Liver (tissue), 9 donors: ENCODE data around the gene HSPA1B. TPM values are rescaled to one million over a fixed set of nuclear protein-coding genes. Genes with fewer than 3 reads are reported as not detected.
"Not testable (repeated sequence)": the region's sequence is repeated elsewhere in the genome, so short reads cannot be mapped to it uniquely, and the experiment has no call there.

ENCODE experiments used
- DNase-seq: peaks from one replicate; pipeline ENCODE4 v3.0.0-alpha.2; 2017; ENCODE audit warnings: low spot score
- H3K27ac ChIP-seq, 2 donors: one replicate each; pipeline ENCODE4 v1.7.0; 2013; ENCODE audit warnings: inconsistent platforms in 2 of 2, low read length in 2 of 2, control low read depth in 1 of 2, low read depth in 1 of 2, mild to moderate bottlenecking in 1 of 2
- H3K27me3 ChIP-seq, 4 donors: one replicate each; pipeline versions ENCODE4 v1.6.1 to v1.7.0; 2013; ENCODE audit warnings: low read length in 3 of 4, inconsistent platforms in 1 of 4, mild to moderate bottlenecking in 1 of 4, moderate library complexity in 1 of 4; ENCODE audit not compliant: control insufficient read depth in 4 of 4, insufficient read depth in 4 of 4
- H3K36me3 ChIP-seq, 4 donors: one replicate each; pipeline versions ENCODE4 v1.6.1 to v1.7.0; 2013; ENCODE audit warnings: low read length in 3 of 4, mild to moderate bottlenecking in 3 of 4, low read depth in 1 of 4, moderate library complexity in 1 of 4; ENCODE audit not compliant: control insufficient read depth in 4 of 4, insufficient read depth in 3 of 4
- H3K4me1 ChIP-seq, 4 donors: one replicate each; pipeline versions ENCODE4 v1.6.1 to v1.7.0; 2013; ENCODE audit warnings: low read length in 3 of 4, mild to moderate bottlenecking in 3 of 4, moderate library complexity in 1 of 4; ENCODE audit not compliant: control insufficient read depth in 4 of 4, insufficient read depth in 4 of 4
- H3K4me3 ChIP-seq, 3 donors: one replicate each; pipeline versions ENCODE4 v1.6.1 to v1.7.0; 2013; ENCODE audit warnings: low read length in 3 of 3, control low read depth in 1 of 3, low read depth in 1 of 3, mild to moderate bottlenecking in 1 of 3
- H3K9ac ChIP-seq, 2 donors: one replicate each; pipeline ENCODE4 v1.7.0; 2013; ENCODE audit warnings: low read length in 2 of 2, mild to moderate bottlenecking in 2 of 2, moderate library complexity in 2 of 2, control low read depth in 1 of 2, low read depth in 1 of 2
- H3K9me3 ChIP-seq, 4 donors: one replicate each; pipeline versions ENCODE4 v1.6.1 to v1.7.0; 2013; ENCODE audit warnings: low read length in 3 of 4; ENCODE audit not compliant: control insufficient read depth in 4 of 4
- ATF3 ChIP-seq: IDR thresholded peaks from 2 replicates; pipeline ENCODE4 v1.6.1; 2016; ENCODE audit warnings: antibody characterized with exemption
- EGR1 ChIP-seq, 2 donors: IDR thresholded peaks; 2 replicates each; pipeline ENCODE4 v1.6.1; 2016 to 2018; ENCODE audit warnings: antibody characterized with exemption in 2 of 2, low read depth in 2 of 2
- FOXA2 ChIP-seq: IDR thresholded peaks from 2 replicates; pipeline ENCODE4 v1.6.1; 2016; ENCODE audit warnings: antibody characterized with exemption
- GABPA ChIP-seq, 2 donors: IDR thresholded peaks in 1 of 2; conservative IDR thresholded peaks in 1 of 2; 2 replicates each; pipeline ENCODE4 v1.6.1; 2016; ENCODE audit warnings: antibody characterized with exemption in 2 of 2, mild to moderate bottlenecking in 1 of 2, moderate library complexity in 1 of 2
- HNF4A ChIP-seq, 2 donors: conservative IDR thresholded peaks; 2 replicates each; pipeline ENCODE4 v1.6.1; 2016; ENCODE audit warnings: antibody characterized with exemption in 2 of 2, mild to moderate bottlenecking in 2 of 2
- HNF4G ChIP-seq: IDR thresholded peaks from 2 replicates; pipeline ENCODE4 v1.6.1; 2016; ENCODE audit warnings: antibody characterized with exemption
- JUND ChIP-seq, 2 donors: IDR thresholded peaks; 2 replicates each; pipeline ENCODE4 v1.6.1; 2016; ENCODE audit warnings: antibody characterized with exemption in 2 of 2
- MAX ChIP-seq: IDR thresholded peaks from 2 replicates; pipeline ENCODE4 v1.6.1; 2016; ENCODE audit warnings: antibody characterized with exemption
- NR2F2 ChIP-seq: IDR thresholded peaks from 2 replicates; pipeline ENCODE4 v1.6.1; 2016; ENCODE audit warnings: antibody characterized with exemption
- RAD21 ChIP-seq, 2 donors: IDR thresholded peaks; 2 replicates each; pipeline ENCODE4 v1.6.1; 2016; ENCODE audit warnings: antibody characterized with exemption in 2 of 2, mild to moderate bottlenecking in 2 of 2
- RXRA ChIP-seq, 2 donors: IDR thresholded peaks; 2 replicates each; pipeline ENCODE4 v1.6.1; 2017 to 2018; ENCODE audit warnings: antibody characterized with exemption in 2 of 2, mild to moderate bottlenecking in 1 of 2
- YY1 ChIP-seq: IDR thresholded peaks from 2 replicates; pipeline ENCODE4 v1.6.1; 2016; ENCODE audit warnings: antibody characterized with exemption, mild to moderate bottlenecking
- ZBTB33 ChIP-seq: IDR thresholded peaks from 2 replicates; pipeline ENCODE4 v1.6.1; 2016; ENCODE audit warnings: antibody characterized with exemption
- WGBS: extraction: QIAGEN DNeasy Blood & Tissue Kit; methylation state at CpG from one replicate; pipeline ENCODE4 v1.1.7; 2013; 5-methylcytosine and 5-hydroxymethylcytosine counted together
- polyA plus RNA-seq, 2 donors: library from polyadenylated mRNA; stranded (reverse) in 1 of 2; unstranded in 1 of 2; fragments of 200-250 nt in 1 of 2; fragments of >200 nt in 1 of 2; fragmentation: Nextera tagmentation in 1 of 2; extraction: Ambion mirVana in 1 of 2; gene quantifications; one replicate each; pipeline versions ENCODE4 v1.2.1 to v1.2.3, GENCODE V29; 2013 to 2015
- total RNA-seq, 2 donors: library from RNA; depleted of rRNA; stranded (reverse); fragments of >200 nt; gene quantifications; one replicate each; pipeline ENCODE4 v1.2.3, GENCODE V29; 2014
- TF ChIP-seq, protein P1 (sequence below): IDR thresholded peaks from 2 replicates; pipeline ENCODE4 v1.6.1; 2016; ENCODE audit warnings: antibody characterized with exemption, mild to moderate bottlenecking
- donor health status: healthy.
- donor health status: healthy.
- donor health status: healthy.
- donor health status: healthy.
- donor health status: healthy.

The HSPA1B gene
- total and polyA plus RNA-seq, 4 donors, result 9.5 to 165 (median 43.9) TPM

DNA sequence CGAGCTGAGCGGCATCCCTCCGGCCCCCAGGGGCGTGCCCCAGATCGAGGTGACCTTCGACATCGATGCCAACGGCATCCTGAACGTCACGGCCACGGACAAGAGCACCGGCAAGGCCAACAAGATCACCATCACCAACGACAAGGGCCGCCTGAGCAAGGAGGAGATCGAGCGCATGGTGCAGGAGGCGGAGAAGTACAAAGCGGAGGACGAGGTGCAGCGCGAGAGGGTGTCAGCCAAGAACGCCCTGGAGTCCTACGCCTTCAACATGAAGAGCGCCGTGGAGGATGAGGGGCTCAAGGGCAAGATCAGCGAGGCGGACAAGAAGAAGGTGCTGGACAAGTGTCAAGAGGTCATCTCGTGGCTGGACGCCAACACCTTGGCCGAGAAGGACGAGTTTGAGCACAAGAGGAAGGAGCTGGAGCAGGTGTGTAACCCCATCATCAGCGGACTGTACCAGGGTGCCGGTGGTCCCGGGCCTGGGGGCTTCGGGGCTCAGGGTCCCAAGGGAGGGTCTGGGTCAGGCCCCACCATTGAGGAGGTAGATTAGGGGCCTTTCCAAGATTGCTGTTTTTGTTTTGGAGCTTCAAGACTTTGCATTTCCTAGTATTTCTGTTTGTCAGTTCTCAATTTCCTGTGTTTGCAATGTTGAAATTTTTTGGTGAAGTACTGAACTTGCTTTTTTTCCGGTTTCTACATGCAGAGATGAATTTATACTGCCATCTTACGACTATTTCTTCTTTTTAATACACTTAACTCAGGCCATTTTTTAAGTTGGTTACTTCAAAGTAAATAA lies 10.2 kb upstream of the HSPA1B start:
- not testable (repeated sequence) for DNase-seq, H3K9me3 ChIP-seq, H3K36me3 ChIP-seq, H3K27me3 ChIP-seq
- Histone ChIP-seq H3K27ac (peak overlapping the region; percentile 76 to 86), H3K4me1 (peaks cover 13 to 29% (median 14%) of the 10 kb centered on the region in 4 donors), H3K4me3 (peak overlapping the region; percentile 27 to 69 (median 59)), H3K9ac (peak overlapping the region; percentile 34 to 89)
- TF ChIP-seq, protein P1, sequence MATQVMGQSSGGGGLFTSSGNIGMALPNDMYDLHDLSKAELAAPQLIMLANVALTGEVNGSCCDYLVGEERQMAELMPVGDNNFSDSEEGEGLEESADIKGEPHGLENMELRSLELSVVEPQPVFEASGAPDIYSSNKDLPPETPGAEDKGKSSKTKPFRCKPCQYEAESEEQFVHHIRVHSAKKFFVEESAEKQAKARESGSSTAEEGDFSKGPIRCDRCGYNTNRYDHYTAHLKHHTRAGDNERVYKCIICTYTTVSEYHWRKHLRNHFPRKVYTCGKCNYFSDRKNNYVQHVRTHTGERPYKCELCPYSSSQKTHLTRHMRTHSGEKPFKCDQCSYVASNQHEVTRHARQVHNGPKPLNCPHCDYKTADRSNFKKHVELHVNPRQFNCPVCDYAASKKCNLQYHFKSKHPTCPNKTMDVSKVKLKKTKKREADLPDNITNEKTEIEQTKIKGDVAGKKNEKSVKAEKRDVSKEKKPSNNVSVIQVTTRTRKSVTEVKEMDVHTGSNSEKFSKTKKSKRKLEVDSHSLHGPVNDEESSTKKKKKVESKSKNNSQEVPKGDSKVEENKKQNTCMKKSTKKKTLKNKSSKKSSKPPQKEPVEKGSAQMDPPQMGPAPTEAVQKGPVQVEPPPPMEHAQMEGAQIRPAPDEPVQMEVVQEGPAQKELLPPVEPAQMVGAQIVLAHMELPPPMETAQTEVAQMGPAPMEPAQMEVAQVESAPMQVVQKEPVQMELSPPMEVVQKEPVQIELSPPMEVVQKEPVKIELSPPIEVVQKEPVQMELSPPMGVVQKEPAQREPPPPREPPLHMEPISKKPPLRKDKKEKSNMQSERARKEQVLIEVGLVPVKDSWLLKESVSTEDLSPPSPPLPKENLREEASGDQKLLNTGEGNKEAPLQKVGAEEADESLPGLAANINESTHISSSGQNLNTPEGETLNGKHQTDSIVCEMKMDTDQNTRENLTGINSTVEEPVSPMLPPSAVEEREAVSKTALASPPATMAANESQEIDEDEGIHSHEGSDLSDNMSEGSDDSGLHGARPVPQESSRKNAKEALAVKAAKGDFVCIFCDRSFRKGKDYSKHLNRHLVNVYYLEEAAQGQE, result peak; percentile 27
- TF ChIP-seq YY1, result peak; percentile 49
- peak in 1 of 2 donors; percentile 8 for TF ChIP-seq JUND (IDR thresholded peaks at IDR 0.05)
- TF ChIP-seq RAD21 (IDR thresholded peaks at IDR 0.05), result peak; percentile 29 to 59
- WGBS, result 15% methylated on average over 15 of the region's 37 CpGs

DNA sequence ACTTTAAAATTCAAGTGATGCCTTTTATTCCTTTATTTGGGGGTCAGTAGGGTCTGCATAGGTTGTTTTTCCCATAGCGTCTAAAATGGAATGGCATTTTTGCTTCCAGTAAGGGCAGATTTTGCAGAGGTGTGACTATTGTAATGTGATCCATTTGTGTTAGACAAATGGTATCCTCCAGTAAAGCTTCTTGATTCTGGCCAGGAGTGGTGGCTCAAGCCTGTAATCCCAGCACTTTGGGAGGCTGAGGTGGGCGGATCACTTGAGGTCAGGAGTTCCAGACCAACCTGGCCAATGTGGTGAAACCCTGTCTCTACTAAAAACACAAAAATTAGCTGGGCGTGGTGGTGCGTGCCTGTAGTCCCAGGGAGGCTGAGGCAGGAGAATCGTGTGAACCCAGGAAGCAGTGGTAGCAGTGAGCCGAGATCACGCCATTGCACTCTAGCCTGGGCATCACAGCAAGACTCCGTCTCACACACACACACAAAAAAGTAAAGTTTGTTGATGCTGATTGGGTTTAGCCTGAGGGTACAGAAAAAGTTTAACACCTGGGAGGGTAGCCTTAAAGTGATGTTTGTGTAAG lies 9.5 kb upstream of the HSPA1B start:
- not testable (repeated sequence) for H3K27me3 ChIP-seq, H3K36me3 ChIP-seq, DNase-seq, H3K9me3 ChIP-seq
- H3K4me1 ChIP-seq, result peaks cover 13 to 29% (median 16%) of the 10 kb centered on the region in 4 donors
- WGBS, result 21% methylated on average over 8 of the region's 8 CpGs
- TF ChIP-seq RXRA (IDR thresholded peaks at IDR 0.05) (peak in 1 of 2 donors; percentile 36), JUND (IDR thresholded peaks at IDR 0.05) (peak in 1 of 2 donors; percentile 4)
- H3K27ac ChIP-seq, result peak overlapping the region; percentile 76 to 86
- peak overlapping the region; percentile 27 to 69 (median 59) for H3K4me3 ChIP-seq
- peak overlapping the region; percentile 34 to 89 for H3K9ac ChIP-seq

DNA sequence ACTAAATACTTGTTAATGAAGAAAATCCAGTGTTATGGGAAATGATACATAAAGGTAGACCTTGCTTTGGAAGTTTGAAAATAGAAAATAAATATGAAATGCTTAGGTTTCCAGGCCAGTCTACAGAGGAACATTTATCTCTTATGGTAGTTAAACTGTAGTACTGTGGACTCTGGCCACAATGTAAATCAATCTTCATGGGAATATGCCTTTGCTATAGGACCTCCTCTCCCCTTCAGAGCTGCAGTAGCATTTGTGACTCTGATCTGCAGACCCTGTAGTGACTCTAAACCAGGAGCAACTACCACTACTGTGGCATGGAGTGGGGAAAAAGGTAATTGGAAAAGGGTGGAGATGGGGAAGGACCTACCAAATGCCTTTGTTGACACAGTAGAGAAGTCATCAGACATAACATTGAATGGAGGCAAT lies 7.7 kb upstream of the HSPA1B start:
- Histone ChIP-seq H3K36me3 (no peaks in the 10 kb centered on the region), H3K27me3 (no peaks in the 10 kb centered on the region), H3K4me1 (peaks cover 9 to 23% (median 15%) of the 10 kb centered on the region in 4 donors), H3K9me3 (no peaks in the 10 kb centered on the region), H3K27ac (peak overlapping the region; percentile 54 to 55), H3K4me3 (no peak overlapping the region), H3K9ac (no peak overlapping the region)
- TF ChIP-seq HNF4A (conservative IDR thresholded peaks at IDR 0.05), result no peak
- TF ChIP-seq EGR1 (IDR thresholded peaks at IDR 0.05; ENCODE audit: low read depth in 2 of 2), result no peak
- TF ChIP-seq GABPA (IDR thresholded peaks at IDR 0.05 in 1 of 2, conservative IDR thresholded peaks at IDR 0.05 in 1 of 2), result no peak
- peak; percentile 3 for TF ChIP-seq NR2F2
- peak in 1 of 2 donors; percentile 2 for TF ChIP-seq JUND (IDR thresholded peaks at IDR 0.05)
- no peak for TF ChIP-seq RAD21 (IDR thresholded peaks at IDR 0.05)
- TF ChIP-seq RXRA (IDR thresholded peaks at IDR 0.05), result no peak
- TF ChIP-seq HNF4G, result no peak
- TF ChIP-seq FOXA2, result no peak
- TF ChIP-seq ATF3, result no peak
- TF ChIP-seq, protein P1, result no peak
- peak; percentile 9 for TF ChIP-seq ZBTB33
- no peak for TF ChIP-seq MAX
- DNase-seq, result no peak
